Globus pallidus (tissue), 1 donor: Measurements from ENCODE around the gene TEPSIN.

Experiments used
- DNase-seq: peaks from one replicate; pipeline ENCODE4 v3.0.0-alpha.2; 2015; ENCODE audit warnings: low spot score

The TEPSIN gene

GRCh38 chr17:81270279-81270678 is 31.4 kb upstream of the TEPSIN start:
- DNase-seq: no peak

GRCh38 chr17:81267390-81268067 is 28.7 kb upstream of the TEPSIN start:
- DNase-seq: no peak

- DNase-seq: no peak
Measured at GRCh38 chr17:81265576-81265975, 26.7 kb upstream of the TEPSIN start.

GRCh38 chr17:81264640-81265039 is 25.8 kb upstream of the TEPSIN start:
- DNase-seq: no peak

GRCh38 chr17:81263371-81264181 is 24.7 kb upstream of the TEPSIN start:
- no peak for DNase-seq

- no peak for DNase-seq
Measured at GRCh38 chr17:81261582-81262336, 22.9 kb upstream of the TEPSIN start.

- no peak for DNase-seq
Measured at GRCh38 chr17:81261096-81261495, 22.2 kb upstream of the TEPSIN start.

- no peak for DNase-seq
Measured at GRCh38 chr17:81260641-81261040, 21.8 kb upstream of the TEPSIN start.

GRCh38 chr17:81260171-81260570 is 21.3 kb upstream of the TEPSIN start:
- no peak for DNase-seq

GRCh38 chr17:81259058-81259605 is 20.3 kb upstream of the TEPSIN start:
- no peak for DNase-seq

GRCh38 chr17:81258292-81258691 is 19.4 kb upstream of the TEPSIN start:
- no peak for DNase-seq

GRCh38 chr17:81257533-81257932 is 18.7 kb upstream of the TEPSIN start:
- no peak for DNase-seq

GRCh38 chr17:81256616-81257015 is 17.8 kb upstream of the TEPSIN start:
- no peak for DNase-seq

GRCh38 chr17:81254955-81255717 is 16.3 kb upstream of the TEPSIN start:
- DNase-seq: peak; percentile 51

- DNase-seq: peak; percentile 33
Measured at GRCh38 chr17:81253358-81254131, 14.7 kb upstream of the TEPSIN start.

GRCh38 chr17:81252987-81253329 is 14.1 kb upstream of the TEPSIN start:
- no peak for DNase-seq

- DNase-seq: no peak
Measured at GRCh38 chr17:81252326-81252986, 13.6 kb upstream of the TEPSIN start.

- no peak for DNase-seq
Measured at GRCh38 chr17:81251709-81252301, 12.9 kb upstream of the TEPSIN start.

GRCh38 chr17:81251094-81251708 is 12.3 kb upstream of the TEPSIN start:
- no peak for DNase-seq
